Endothelial cell of umbilical vein (primary cell): ENCODE results near the gene RNF150. TPM values are rescaled to one million over a fixed set of nuclear protein-coding genes. Genes with fewer than 3 reads are reported as not detected.

Source experiments
- BruUV-seq: library from RNA; stranded (reverse); fragments of 400-500 nt; replicated peaks from 2 replicates; lab custom pipeline; 2021; lab: Mats Ljungman, UMichigan
- CTCF ChIA-PET: fragments of 300-600, 350-600 bp; sonication (Branson Sonifier 250); formaldehyde crosslinking; loops from one replicate; lab custom pipeline; 2021; ENCODE audit warnings: antibody characterized with exemption, inconsistent platforms; lab: Charles Lee
- POLR2A ChIA-PET: fragments of 300-600, 350-600 bp; sonication (Branson Sonifier 250); formaldehyde crosslinking; loops from one replicate; lab custom pipeline; 2021; ENCODE audit warnings: antibody characterized with exemption, inconsistent platforms; lab: Charles Lee
- DNase-seq: peaks from one replicate; pipeline ENCODE4 v3.0.0-alpha.2; 2011; ENCODE audit warnings: low read depth, low spot score
- FAIRE-seq: peaks from 2 replicates; lab custom pipeline; 2011; peaks lifted over from hg19 to GRCh38; lab: Jason Lieb, UNC
- H2AFZ ChIP-seq: 2 replicates; pipeline ENCODE4 v1.6.0; 2012; ENCODE audit warnings: low read depth, low read length, control low read depth, inconsistent platforms
- H3K27ac ChIP-seq: 2 replicates; pipeline ENCODE4 v1.5.1; 2011; ENCODE audit warnings: low read depth, mild to moderate bottlenecking, control low read depth, low read length, moderate library complexity; ENCODE audit not compliant: insufficient read depth
- H3K27me3 ChIP-seq, 2 experiments: 2 replicates each; pipeline versions ENCODE4 v1.6.0 to v1.6.1; 2011; ENCODE audit warnings: low read length in 2 of 2, mixed read lengths in 1 of 2; ENCODE audit not compliant: control insufficient read depth in 2 of 2, insufficient read depth in 2 of 2
- H3K36me3 ChIP-seq, 2 experiments: 2 replicates in 1 of 2; 3 replicates in 1 of 2; pipeline ENCODE4 v1.5.1; 2011; ENCODE audit warnings: low read length in 2 of 2, mild to moderate bottlenecking in 1 of 2, moderate library complexity in 1 of 2; ENCODE audit not compliant: control insufficient read depth in 2 of 2, insufficient read depth in 2 of 2; ENCODE audit errors: extremely low read depth in 1 of 2
- H3K4me1 ChIP-seq: 3 replicates; pipeline ENCODE4 v1.5.1; 2011; ENCODE audit warnings: mild to moderate bottlenecking, low read length; ENCODE audit not compliant: control insufficient read depth, insufficient read depth; ENCODE audit errors: extremely low read depth
- H3K4me2 ChIP-seq: 2 replicates; pipeline ENCODE4 v1.6.1; 2011; ENCODE audit warnings: low read length, control low read depth, mixed read lengths; ENCODE audit not compliant: insufficient read depth
- H3K4me3 ChIP-seq, 3 experiments: fragments of 200-600 bp in 1 of 3; sonication (generic), shearing (Covaris generic) in 1 of 3; replicated peaks in 1 of 3; 2 replicates each; pipeline ENCODE4 v1.5.1; 2011 to 2016; ENCODE audit warnings: control low read depth in 3 of 3, low read length in 3 of 3, mild to moderate bottlenecking in 2 of 3, inconsistent platforms in 1 of 3, low read depth in 1 of 3, moderate library complexity in 1 of 3; ENCODE audit not compliant: insufficient read depth in 1 of 3
- H3K79me2 ChIP-seq: 2 replicates; pipeline ENCODE4 v1.6.0; 2012; ENCODE audit warnings: low read length, inconsistent platforms; ENCODE audit not compliant: control insufficient read depth, insufficient read depth
- H3K9ac ChIP-seq: replicated peaks from 2 replicates; pipeline ENCODE3; 2011; ENCODE audit warnings: low read length, control low read depth; ENCODE audit not compliant: insufficient read depth; ENCODE audit errors: extremely low read depth
- H3K9me1 ChIP-seq: replicated peaks from 3 replicates; pipeline ENCODE4 v1.6.0; 2011; ENCODE audit warnings: mild to moderate bottlenecking, low read length; ENCODE audit not compliant: control insufficient read depth, insufficient read depth; ENCODE audit errors: extremely low read depth
- H3K9me3 ChIP-seq: replicated peaks from 2 replicates; pipeline ENCODE4 v1.5.1; 2012; ENCODE audit warnings: low read length, inconsistent platforms; ENCODE audit not compliant: control insufficient read depth, insufficient read depth
- H4K20me1 ChIP-seq: replicated peaks from 2 replicates; pipeline ENCODE3; 2011; ENCODE audit warnings: mild to moderate bottlenecking, low read length; ENCODE audit not compliant: control insufficient read depth, insufficient read depth; ENCODE audit errors: extremely low read depth
- CTCF ChIP-seq, 2 donors: IDR thresholded peaks; 1 replicate in 1 of 2; 2 replicates in 1 of 2; pipeline ENCODE4 v1.5.1; 2011; ENCODE audit warnings: low read length in 2 of 2, mild to moderate bottlenecking in 2 of 2, moderate library complexity in 2 of 2, control low read depth in 1 of 2, inconsistent platforms in 1 of 2, low read depth in 1 of 2; ENCODE audit not compliant: insufficient read depth in 1 of 2; ENCODE audit errors: extremely low read depth in 1 of 2
- EZH2 ChIP-seq: IDR thresholded peaks from 2 replicates; pipeline ENCODE4 v1.6.1; 2012; ENCODE audit warnings: borderline replicate concordance, low read depth, mild to moderate bottlenecking, moderate library complexity, low read length, inconsistent platforms; ENCODE audit not compliant: severe bottlenecking
- FOS ChIP-seq: IDR thresholded peaks from 2 replicates; pipeline ENCODE4 v1.6.1; 2011; ENCODE audit warnings: mild to moderate bottlenecking, low read length, moderate library complexity, borderline replicate concordance; ENCODE audit not compliant: insufficient read depth
- GATA2 ChIP-seq: IDR thresholded peaks from 2 replicates; pipeline ENCODE4 v1.7.0; 2011; ENCODE audit warnings: low read depth, mild to moderate bottlenecking, moderate library complexity, mixed read lengths, low read length; ENCODE audit not compliant: insufficient read length, insufficient read depth
- JUN ChIP-seq: IDR thresholded peaks from 2 replicates; pipeline ENCODE4 v1.6.1; 2011; ENCODE audit warnings: borderline replicate concordance, low read depth; ENCODE audit not compliant: insufficient read length, insufficient read depth
- MAX ChIP-seq: IDR thresholded peaks from 2 replicates; pipeline ENCODE4 v1.6.1; 2011; ENCODE audit not compliant: insufficient read depth, insufficient read length
- MYC ChIP-seq: IDR thresholded peaks from one replicate; pipeline ENCODE4 v1.6.1; 2011; ENCODE audit warnings: mild to moderate bottlenecking, low read depth, low read length
- POLR2AphosphoS5 ChIP-seq: IDR thresholded peaks from 2 replicates; pipeline ENCODE4 v1.6.1; 2012; ENCODE audit warnings: low read depth, mild to moderate bottlenecking, control low read depth, low read length, moderate library complexity; ENCODE audit not compliant: insufficient read depth
- dilution Hi-C: fragments of 300-500 bp; cut with MboI; formaldehyde crosslinking; loops from one replicate; pipeline ENCODE4 v1.15.0; 2019; ENCODE audit warnings: low sequenced_read_pairs; ENCODE audit not compliant: extremely low pct_ligation_motif_present
- intact Hi-C: fragments of 100-400 bp; cut with micrococcal nuclease; formaldehyde crosslinking; loops from one replicate; pipeline ENCODE4 v1.10.0; 2022
- polyA plus RNA-seq, 4 experiments: library from polyadenylated mRNA; depleted of rRNA in 3 of 4; stranded (reverse) in 3 of 4; unstranded in 1 of 4; fragments of >200 nt; gene quantifications; 2 replicates each; pipeline versions ENCODE4 v1.2.1 to v1.2.3, GENCODE V29; 2011 to 2012; ENCODE audit warnings: missing spikeins in 1 of 4
- total RNA-seq: library from RNA; stranded (reverse); gene quantifications from 2 replicates; pipeline ENCODE4 v1.2.3, GENCODE V29; 2021

The RNF150 gene
- total and polyA plus RNA-seq, 2 donors (not counting 3 experiments of a cell fraction or from before 2014, with no cell fraction given): 0.33 to 0.35 TPM

GRCh38 chr4:140812916-140813315 is 320.4 kb downstream of the RNF150 start:
- Histone ChIP-seq H3K4me2 (no peak overlapping the region), H3K9me3 (no peaks in the 10 kb centered on the region), H3K4me1 (no peaks in the 10 kb centered on the region), H2AFZ (no peak overlapping the region), H4K20me1 (no peaks in the 10 kb centered on the region), H3K4me3 (no peak overlapping the region), H3K9me1 (no peaks in the 10 kb centered on the region), H3K9ac (no peak overlapping the region), H3K36me3 (no peaks in the 10 kb centered on the region), H3K27me3 (peaks cover 3 to 12% of the 10 kb centered on the region in 2 experiments), H3K27ac (no peak overlapping the region), H3K79me2 (no peaks in the 10 kb centered on the region)
- no peak for FAIRE-seq
- POLR2A ChIA-PET: no interaction called here
- no TSS peak for BruUV-seq
- CTCF ChIA-PET: interaction anchor here (1.2 to 1.3 kb wide), 2 partner anchors 38 to 71 kb away, joined by 3 read pairs; no protein-coding TSS in a partner anchor
- no peak for DNase-seq
- dilution Hi-C loops (no loop called here), intact Hi-C loops (no loop called here)
- no peak for TF ChIP-seq POLR2AphosphoS5
- no peak for TF ChIP-seq EZH2
- TF ChIP-seq MAX: no peak
- TF ChIP-seq JUN: no peak
- TF ChIP-seq CTCF (IDR thresholded peaks at IDR 0.05; ENCODE audit: extremely low read depth in 1 of 2, insufficient read depth in 1 of 2, low read depth in 1 of 2, low read length in 2 of 2): no peak
- TF ChIP-seq GATA2: no peak
- no peak for TF ChIP-seq FOS
- no peak for TF ChIP-seq MYC
